ENCODE results near the gene SIAE. TPM values are rescaled to one million over a fixed set of nuclear protein-coding genes. Genes with fewer than 3 reads are reported as not detected.
A peak's percentile ranks its signal among the peaks of the same experiment; 100 is the strongest.

Gene SIAE
- total and polyA plus RNA-seq, 2 donors from 2014 or later = 53.2 to 59.7 TPM

DNA sequence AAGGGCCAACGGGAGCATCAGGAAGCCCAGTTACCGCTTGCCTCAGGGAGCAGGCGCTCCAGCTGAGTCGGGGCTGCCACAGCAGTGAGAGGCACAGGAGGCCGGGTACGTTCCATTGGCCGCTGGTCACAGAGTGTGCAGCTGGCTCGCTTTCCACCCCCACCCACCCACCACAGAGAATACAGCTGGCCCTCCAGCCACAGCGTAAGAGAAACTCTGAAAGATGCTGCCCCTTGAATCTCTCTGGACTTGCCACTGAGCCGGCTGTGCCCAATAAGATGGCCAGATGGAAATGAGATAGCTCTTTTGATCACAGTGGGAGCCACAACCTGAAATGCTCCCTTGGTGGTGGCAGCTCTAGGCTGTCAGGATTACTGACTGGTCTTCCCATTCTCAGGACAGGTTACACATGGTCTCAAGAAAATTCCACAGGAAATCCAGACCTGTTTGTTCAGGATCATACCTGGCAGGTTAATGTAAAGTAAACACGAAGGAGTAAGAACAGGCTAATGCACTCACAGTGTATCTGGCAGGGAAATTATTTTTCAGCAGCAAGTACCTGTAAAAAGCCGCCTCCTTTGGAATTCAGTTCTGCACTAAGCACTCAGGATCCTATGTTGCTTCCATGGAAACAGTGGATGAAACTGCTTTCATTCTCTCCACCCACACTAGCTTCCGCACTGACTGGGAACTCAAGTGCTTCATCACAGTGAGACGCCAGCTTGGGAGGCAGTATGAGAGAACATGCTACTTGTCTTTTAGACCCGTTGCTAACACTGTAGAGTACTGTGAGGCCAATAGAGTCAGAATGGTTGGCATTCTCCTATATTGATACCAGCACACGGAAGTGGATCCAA, 16.5 kb downstream of the SIAE start:
- intact Hi-C loops (cut with DNase I) = no loop called here
- peaks cover 0 to 14% (median 5%) of the 10 kb centered on the region in 3 donors for H3K36me3 ChIP-seq (ENCODE audit: control insufficient read depth in 2 of 3, insufficient read depth in 3 of 3, low read length in 3 of 3)
- no peaks in the 10 kb centered on the region for H3K9me3 ChIP-seq (ENCODE audit: control insufficient read depth in 2 of 3, insufficient read depth in 1 of 3, low read length in 3 of 3)
- DNase-seq (peak in 4 of 5 donors; percentile 46 to 74 (median 60)), FAIRE-seq (no peak)
- TF ChIP-seq, protein P1, sequence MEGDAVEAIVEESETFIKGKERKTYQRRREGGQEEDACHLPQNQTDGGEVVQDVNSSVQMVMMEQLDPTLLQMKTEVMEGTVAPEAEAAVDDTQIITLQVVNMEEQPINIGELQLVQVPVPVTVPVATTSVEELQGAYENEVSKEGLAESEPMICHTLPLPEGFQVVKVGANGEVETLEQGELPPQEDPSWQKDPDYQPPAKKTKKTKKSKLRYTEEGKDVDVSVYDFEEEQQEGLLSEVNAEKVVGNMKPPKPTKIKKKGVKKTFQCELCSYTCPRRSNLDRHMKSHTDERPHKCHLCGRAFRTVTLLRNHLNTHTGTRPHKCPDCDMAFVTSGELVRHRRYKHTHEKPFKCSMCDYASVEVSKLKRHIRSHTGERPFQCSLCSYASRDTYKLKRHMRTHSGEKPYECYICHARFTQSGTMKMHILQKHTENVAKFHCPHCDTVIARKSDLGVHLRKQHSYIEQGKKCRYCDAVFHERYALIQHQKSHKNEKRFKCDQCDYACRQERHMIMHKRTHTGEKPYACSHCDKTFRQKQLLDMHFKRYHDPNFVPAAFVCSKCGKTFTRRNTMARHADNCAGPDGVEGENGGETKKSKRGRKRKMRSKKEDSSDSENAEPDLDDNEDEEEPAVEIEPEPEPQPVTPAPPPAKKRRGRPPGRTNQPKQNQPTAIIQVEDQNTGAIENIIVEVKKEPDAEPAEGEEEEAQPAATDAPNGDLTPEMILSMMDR (IDR thresholded peaks at IDR 0.05; ENCODE audit: borderline replicate concordance, extremely low read depth, insufficient read depth) = no peak
- no peaks in the 10 kb centered on the region for H3K4me1 ChIP-seq (ENCODE audit: control insufficient read depth in 2 of 3, insufficient read depth in 2 of 3, low read depth in 1 of 3, low read length in 3 of 3)
- H3K4me3 ChIP-seq (ENCODE audit: low read length in 3 of 3) = no peak overlapping the region
- no peaks in the 10 kb centered on the region for H3K27me3 ChIP-seq (ENCODE audit: control insufficient read depth, insufficient read depth, low read length)
- no peak overlapping the region for H3K9ac ChIP-seq (ENCODE audit: low read length in 3 of 3)
- no peak overlapping the region for H3K27ac ChIP-seq (ENCODE audit: low read depth in 2 of 2, low read length in 2 of 2)

DNA sequence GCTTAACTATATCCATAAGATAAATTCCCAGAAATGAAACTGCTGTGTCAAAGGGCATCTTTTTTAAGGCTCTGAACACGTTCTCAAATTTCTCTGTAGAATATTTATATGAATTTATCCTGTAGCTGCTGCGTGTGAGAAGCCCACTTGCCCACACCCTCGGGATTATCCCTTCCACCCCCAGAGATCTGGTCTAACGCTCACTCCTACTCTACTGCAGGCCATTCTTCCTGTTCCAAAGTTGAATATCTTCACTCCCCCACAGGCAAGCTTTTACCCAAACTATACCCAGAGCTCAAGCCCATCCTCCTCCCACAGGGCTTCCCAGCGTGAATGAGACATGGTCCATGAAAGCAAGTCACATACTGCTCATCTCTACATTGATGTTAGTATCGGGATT, 24.9 kb downstream of the SIAE start:
- TF ChIP-seq, protein P1 (IDR thresholded peaks at IDR 0.05; ENCODE audit: borderline replicate concordance, extremely low read depth, insufficient read depth) = no peak
- intact Hi-C loops (cut with DNase I) = loop anchor here (10.0 kb wide), 1 partner anchor 196 kb away; no protein-coding TSS in a partner anchor
- Histone ChIP-seq H3K4me3 (ENCODE audit: low read length in 3 of 3) (no peak overlapping the region), H3K9ac (ENCODE audit: low read length in 3 of 3) (no peak overlapping the region), H3K9me3 (ENCODE audit: control insufficient read depth in 2 of 3, insufficient read depth in 1 of 3, low read length in 3 of 3) (no peaks in the 10 kb centered on the region), H3K27me3 (ENCODE audit: control insufficient read depth, insufficient read depth, low read length) (no peaks in the 10 kb centered on the region), H3K27ac (ENCODE audit: low read depth in 2 of 2, low read length in 2 of 2) (no peak overlapping the region), H3K36me3 (ENCODE audit: control insufficient read depth in 2 of 3, insufficient read depth in 3 of 3, low read length in 3 of 3) (peaks cover 2 to 14% (median 4%) of the 10 kb centered on the region in 3 donors), H3K4me1 (ENCODE audit: control insufficient read depth in 2 of 3, insufficient read depth in 2 of 3, low read depth in 1 of 3, low read length in 3 of 3) (no peaks in the 10 kb centered on the region)
- DNase-seq (no peak), FAIRE-seq (no peak)

- no peaks in the 10 kb centered on the region for H3K4me1 ChIP-seq (ENCODE audit: control insufficient read depth in 2 of 3, insufficient read depth in 2 of 3, low read depth in 1 of 3, low read length in 3 of 3)
- FAIRE-seq (no peak), DNase-seq (no peak)
- H3K36me3 ChIP-seq (ENCODE audit: control insufficient read depth in 2 of 3, insufficient read depth in 3 of 3, low read length in 3 of 3) = peaks cover 0 to 4% (median 2%) of the 10 kb centered on the region in 3 donors
- H3K27me3 ChIP-seq (ENCODE audit: control insufficient read depth, insufficient read depth, low read length) = no peaks in the 10 kb centered on the region
- intact Hi-C loops (cut with DNase I) = loop anchor here (10.0 kb wide), 1 partner anchor 199 kb away; no protein-coding TSS in a partner anchor
- no peak overlapping the region for H3K27ac ChIP-seq (ENCODE audit: low read depth in 2 of 2, low read length in 2 of 2)
- no peak overlapping the region for H3K4me3 ChIP-seq (ENCODE audit: low read length in 3 of 3)
- TF ChIP-seq, protein P1 (IDR thresholded peaks at IDR 0.05; ENCODE audit: borderline replicate concordance, extremely low read depth, insufficient read depth) = no peak
- no peak overlapping the region for H3K9ac ChIP-seq (ENCODE audit: low read length in 3 of 3)
- no peaks in the 10 kb centered on the region for H3K9me3 ChIP-seq (ENCODE audit: control insufficient read depth in 2 of 3, insufficient read depth in 1 of 3, low read length in 3 of 3)
Observed at GRCh38 chr11:124646148-124646547, 27.4 kb downstream of the SIAE start.
